ENCODE data around the gene MTM1. TPM values are rescaled to one million over a fixed set of nuclear protein-coding genes. Genes with fewer than 3 reads are reported as not detected.

MTM1 gene
- total and polyA plus RNA-seq, 9 of the 15 experiments (the other 6 are each of a cell fraction or from before 2014, with no cell fraction given), result 5.6 to 13.3 (median 9.5) TPM

- TF ChIP-seq FOXM1 (IDR thresholded peaks at IDR 0.05; ENCODE audit: low read depth) (no peak), FOXM1 (CRISPR knock-in tag; IDR thresholded peaks at IDR 0.05; ENCODE audit: low read depth) (no peak), HCFC1 (IDR thresholded peaks at IDR 0.05; ENCODE audit: low read depth, low read length) (no peak)
Measured at GRCh38 chrX:150625097-150625496, 56.7 kb downstream of the MTM1 start (continued).

GRCh38 chrX:150625875-150626274 lies 57.5 kb downstream of the MTM1 start:
- H3K36me3 ChIP-seq (ENCODE audit: control insufficient read depth, insufficient read depth, low read length), result peaks cover 4% of the 10 kb centered on the region; the same call in 2 of the 3 replicates
- H3K9ac ChIP-seq (ENCODE audit: insufficient read depth in 1 of 2, low read depth in 2 of 2, low read length in 2 of 2), result no peak overlapping the region
- peaks cover 0 to 5% of the 10 kb centered on the region in 2 experiments; a peak in 1 of 5 replicates for H3K4me1 ChIP-seq (replicated peaks in 1 of 2; ENCODE audit: control insufficient read depth in 2 of 2, insufficient read depth in 2 of 2, low read length in 2 of 2)
- DNase-seq (ENCODE audit: extremely low read depth in 1 of 4, low spot score in 3 of 4), result no peak
- no peak for TF ChIP-seq YBX1 (IDR thresholded peaks at IDR 0.05)
- no peak for TF ChIP-seq ZNF707 (CRISPR knock-in tag; conservative IDR thresholded peaks at IDR 0.05)
- no peak for TF ChIP-seq HDAC3 (IDR thresholded peaks at IDR 0.05; ENCODE audit: borderline replicate concordance, partially characterized antibody)
- TF ChIP-seq VEZF1 (CRISPR knock-in tag; IDR thresholded peaks at IDR 0.05), result no peak
- no peak for TF ChIP-seq MAFK (IDR thresholded peaks at IDR 0.05; ENCODE audit: low read length)
- no peak for TF ChIP-seq ZBTB1 (CRISPR knock-in tag; IDR thresholded peaks at IDR 0.05; ENCODE audit: borderline replicate concordance, low read depth)
- TF ChIP-seq ZNF699 (CRISPR knock-in tag; IDR thresholded peaks at IDR 0.05; ENCODE audit: insufficient replicate concordance), result no peak
- no peak for TF ChIP-seq ZNF444 (CRISPR knock-in tag; IDR thresholded peaks at IDR 0.05)
- no peak for TF ChIP-seq ZNF324 (CRISPR knock-in tag; IDR thresholded peaks at IDR 0.05)
- no peak for TF ChIP-seq SMARCA4 (IDR thresholded peaks at IDR 0.05)
- no peak for TF ChIP-seq CXXC5 (CRISPR knock-in tag; IDR thresholded peaks at IDR 0.05)
- ChIA-PET POLR2A (interaction anchor here (0.8 kb wide), 1 partner anchor 11 kb away, joined by 3 read pairs; no protein-coding TSS in a partner anchor), CTCF (ENCODE audit: low intra/inter-chr PET ratio) (no interaction called here)
- no peak overlapping the region for H3K27ac ChIP-seq (ENCODE audit: extremely low read depth, low read depth, low read length)
- no TSS peak for BruUV-seq (replicated peaks)
- in situ Hi-C loops (cut with MboI) (no loop called here), intact Hi-C loops (cut with micrococcal nuclease) (no loop called here)
- no peaks in the 10 kb centered on the region for H3K9me1 ChIP-seq (ENCODE audit: control insufficient read depth, insufficient read depth, low read length)
- H3K79me2 ChIP-seq (ENCODE audit: control insufficient read depth, insufficient read depth, low read length), result no peaks in the 10 kb centered on the region
- H3K9me3 ChIP-seq (replicated peaks; ENCODE audit: control insufficient read depth, insufficient read depth, low read depth, low read length), result no peaks in the 10 kb centered on the region
- ATAC-seq, result no peak
- no peak overlapping the region for H3K4me2 ChIP-seq (ENCODE audit: insufficient read depth, low read length)
- 68% methylated on average over 3 of the region's 3 CpGs for WGBS (ENCODE audit: insufficient coverage, low coverage, missing lambda C conversion rate)
- H3K4me3 ChIP-seq, result no peak overlapping the region
- no peaks in the 10 kb centered on the region for H3K27me3 ChIP-seq (ENCODE audit: control insufficient read depth in 2 of 2, insufficient read depth in 2 of 2, low read length in 2 of 2)
- H2AFZ ChIP-seq (ENCODE audit: low read depth, low read length), result no peak overlapping the region
- FAIRE-seq, result no peak
- no peaks in the 10 kb centered on the region for H4K20me1 ChIP-seq (replicated peaks; ENCODE audit: control insufficient read depth, insufficient read depth, low read length)
